ENCODE data around the gene HELZ.

DNA sequence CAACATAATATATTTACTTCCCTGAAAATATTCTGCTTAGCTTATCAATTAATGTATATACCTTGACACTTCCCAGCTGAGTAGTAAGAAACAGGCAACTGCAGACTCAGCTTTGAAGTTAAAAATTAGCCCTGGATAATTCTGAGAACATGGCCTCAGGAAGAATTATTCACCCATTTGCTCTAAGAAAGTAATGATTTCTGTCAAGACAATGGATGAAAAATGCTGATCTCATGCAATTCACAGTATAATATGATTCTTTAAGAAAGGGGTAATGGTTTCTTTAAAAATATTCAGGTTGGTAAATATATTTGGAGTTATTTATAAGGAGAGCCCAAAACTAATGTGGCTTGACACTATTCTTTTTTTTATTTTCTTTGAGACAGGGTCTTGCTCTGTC, 111.8 kb downstream of the HELZ start:
- TF ChIP-seq, protein P1, sequence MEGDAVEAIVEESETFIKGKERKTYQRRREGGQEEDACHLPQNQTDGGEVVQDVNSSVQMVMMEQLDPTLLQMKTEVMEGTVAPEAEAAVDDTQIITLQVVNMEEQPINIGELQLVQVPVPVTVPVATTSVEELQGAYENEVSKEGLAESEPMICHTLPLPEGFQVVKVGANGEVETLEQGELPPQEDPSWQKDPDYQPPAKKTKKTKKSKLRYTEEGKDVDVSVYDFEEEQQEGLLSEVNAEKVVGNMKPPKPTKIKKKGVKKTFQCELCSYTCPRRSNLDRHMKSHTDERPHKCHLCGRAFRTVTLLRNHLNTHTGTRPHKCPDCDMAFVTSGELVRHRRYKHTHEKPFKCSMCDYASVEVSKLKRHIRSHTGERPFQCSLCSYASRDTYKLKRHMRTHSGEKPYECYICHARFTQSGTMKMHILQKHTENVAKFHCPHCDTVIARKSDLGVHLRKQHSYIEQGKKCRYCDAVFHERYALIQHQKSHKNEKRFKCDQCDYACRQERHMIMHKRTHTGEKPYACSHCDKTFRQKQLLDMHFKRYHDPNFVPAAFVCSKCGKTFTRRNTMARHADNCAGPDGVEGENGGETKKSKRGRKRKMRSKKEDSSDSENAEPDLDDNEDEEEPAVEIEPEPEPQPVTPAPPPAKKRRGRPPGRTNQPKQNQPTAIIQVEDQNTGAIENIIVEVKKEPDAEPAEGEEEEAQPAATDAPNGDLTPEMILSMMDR (IDR thresholded peaks at IDR 0.05; ENCODE audit: insufficient read depth, low read depth, low read length), result no peak
- TF ChIP-seq EZH2 (IDR thresholded peaks at IDR 0.05; ENCODE audit: insufficient read depth, low read length), result no peak
